ENCODE data around the gene SEH1L. TPM values are rescaled to one million over a fixed set of nuclear protein-coding genes. Genes with fewer than 3 reads are reported as not detected.

SEH1L gene
- total RNA-seq, 1 experiment from 2014 or later: 61.2 TPM

DNA sequence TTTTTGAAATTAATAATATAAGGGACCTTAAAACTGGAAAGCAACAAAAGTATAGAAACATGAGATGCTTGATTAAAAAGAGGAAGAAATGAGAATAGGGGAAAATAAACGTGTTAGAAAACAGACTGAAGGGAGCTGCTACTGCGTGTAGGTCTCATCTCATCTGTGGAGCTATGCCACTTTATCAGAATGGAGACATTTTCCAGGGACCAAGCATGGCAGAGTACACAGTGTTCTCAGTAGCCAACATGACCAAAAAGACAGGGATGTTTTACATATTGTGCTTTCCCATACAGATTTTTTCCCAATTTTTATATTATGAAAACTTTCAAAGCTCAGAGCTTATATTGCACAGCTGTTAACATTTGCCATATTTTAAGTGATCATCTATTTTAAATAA lies 66.4 kb downstream of the SEH1L start:
- POLR2A ChIA-PET (ENCODE audit: unreplicated experiment): no interaction called here
- Histone ChIP-seq H3F3A (ENCODE audit: low read length, unreplicated experiment) (peaks cover 8% of the 10 kb centered on the region), H2AFZ (ENCODE audit: low read length) (no peak overlapping the region), H3K9ac (ENCODE audit: low read length) (no peak overlapping the region), H3K79me2 (ENCODE audit: low read length) (no peaks in the 10 kb centered on the region; the same call in 1 of the 2 replicates), H3K9me2 (replicated peaks; ENCODE audit: low read length) (no peaks in the 10 kb centered on the region), H3K9me3 (ENCODE audit: low read length) (no peaks in the 10 kb centered on the region), H3K27ac (ENCODE audit: low read length) (no peak overlapping the region), H3K4me1 (ENCODE audit: insufficient read depth, low read length) (peaks cover 24% of the 10 kb centered on the region), H3K4me2 (ENCODE audit: low read length) (no peak overlapping the region), H3K36me3 (ENCODE audit: low read depth, low read length) (peaks cover 71% of the 10 kb centered on the region), H3K4me3 (ENCODE audit: low read length) (no peak overlapping the region), H4K20me1 (ENCODE audit: low read length) (no peaks in the 10 kb centered on the region), H3K27me3 (ENCODE audit: low read length) (no peaks in the 10 kb centered on the region)
- DNase-seq (no peak), ATAC-seq (no peak)
- intact Hi-C loops (cut with micrococcal nuclease): no loop called here
- BruUV-seq (replicated peaks): no TSS peak
- CTCF ChIA-PET: no interaction called here
- TF ChIP-seq, protein P1, sequence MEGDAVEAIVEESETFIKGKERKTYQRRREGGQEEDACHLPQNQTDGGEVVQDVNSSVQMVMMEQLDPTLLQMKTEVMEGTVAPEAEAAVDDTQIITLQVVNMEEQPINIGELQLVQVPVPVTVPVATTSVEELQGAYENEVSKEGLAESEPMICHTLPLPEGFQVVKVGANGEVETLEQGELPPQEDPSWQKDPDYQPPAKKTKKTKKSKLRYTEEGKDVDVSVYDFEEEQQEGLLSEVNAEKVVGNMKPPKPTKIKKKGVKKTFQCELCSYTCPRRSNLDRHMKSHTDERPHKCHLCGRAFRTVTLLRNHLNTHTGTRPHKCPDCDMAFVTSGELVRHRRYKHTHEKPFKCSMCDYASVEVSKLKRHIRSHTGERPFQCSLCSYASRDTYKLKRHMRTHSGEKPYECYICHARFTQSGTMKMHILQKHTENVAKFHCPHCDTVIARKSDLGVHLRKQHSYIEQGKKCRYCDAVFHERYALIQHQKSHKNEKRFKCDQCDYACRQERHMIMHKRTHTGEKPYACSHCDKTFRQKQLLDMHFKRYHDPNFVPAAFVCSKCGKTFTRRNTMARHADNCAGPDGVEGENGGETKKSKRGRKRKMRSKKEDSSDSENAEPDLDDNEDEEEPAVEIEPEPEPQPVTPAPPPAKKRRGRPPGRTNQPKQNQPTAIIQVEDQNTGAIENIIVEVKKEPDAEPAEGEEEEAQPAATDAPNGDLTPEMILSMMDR (conservative IDR thresholded peaks at IDR 0.05; ENCODE audit: low read depth, low read length): no peak
- TF ChIP-seq EZH2 (IDR thresholded peaks at IDR 0.05; ENCODE audit: low read length, unreplicated experiment): no peak
- TF ChIP-seq EZH2phosphoT487 (IDR thresholded peaks at IDR 0.05; ENCODE audit: borderline replicate concordance, low read length): no peak

- ChIA-PET CTCF (no interaction called here), POLR2A (ENCODE audit: unreplicated experiment) (no interaction called here)
- H3K4me1 ChIP-seq (ENCODE audit: insufficient read depth, low read length): peaks cover 26% of the 10 kb centered on the region
- peaks cover under 1% of the 10 kb centered on the region; the same call in 1 of the 2 replicates for H3K79me2 ChIP-seq (ENCODE audit: low read length)
- H3K27ac ChIP-seq (ENCODE audit: low read length): no peak overlapping the region
- DNase-seq (no peak), ATAC-seq (no peak)
- H3K9ac ChIP-seq (ENCODE audit: low read length): no peak overlapping the region
- intact Hi-C loops (cut with micrococcal nuclease): no loop called here
- H3F3A ChIP-seq (ENCODE audit: low read length, unreplicated experiment): peaks cover 8% of the 10 kb centered on the region
- H3K27me3 ChIP-seq (ENCODE audit: low read length): no peaks in the 10 kb centered on the region
- no peaks in the 10 kb centered on the region for H4K20me1 ChIP-seq (ENCODE audit: low read length)
- H3K9me3 ChIP-seq (ENCODE audit: low read length): no peaks in the 10 kb centered on the region
- H3K36me3 ChIP-seq (ENCODE audit: low read depth, low read length): peaks cover 67% of the 10 kb centered on the region
- no peak overlapping the region for H2AFZ ChIP-seq (ENCODE audit: low read length)
- TF ChIP-seq EZH2 (IDR thresholded peaks at IDR 0.05; ENCODE audit: low read length, unreplicated experiment) (no peak), EZH2phosphoT487 (IDR thresholded peaks at IDR 0.05; ENCODE audit: borderline replicate concordance, low read length) (no peak)
- TF ChIP-seq, protein P1 (conservative IDR thresholded peaks at IDR 0.05; ENCODE audit: low read depth, low read length): no peak
- H3K4me3 ChIP-seq (ENCODE audit: low read length): no peak overlapping the region
- BruUV-seq (replicated peaks): no TSS peak
- no peaks in the 10 kb centered on the region for H3K9me2 ChIP-seq (replicated peaks; ENCODE audit: low read length)
- H3K4me2 ChIP-seq (ENCODE audit: low read length): no peak overlapping the region
Observed at GRCh38 chr18:13014818-13015217, 67.0 kb downstream of the SEH1L start.

DNA sequence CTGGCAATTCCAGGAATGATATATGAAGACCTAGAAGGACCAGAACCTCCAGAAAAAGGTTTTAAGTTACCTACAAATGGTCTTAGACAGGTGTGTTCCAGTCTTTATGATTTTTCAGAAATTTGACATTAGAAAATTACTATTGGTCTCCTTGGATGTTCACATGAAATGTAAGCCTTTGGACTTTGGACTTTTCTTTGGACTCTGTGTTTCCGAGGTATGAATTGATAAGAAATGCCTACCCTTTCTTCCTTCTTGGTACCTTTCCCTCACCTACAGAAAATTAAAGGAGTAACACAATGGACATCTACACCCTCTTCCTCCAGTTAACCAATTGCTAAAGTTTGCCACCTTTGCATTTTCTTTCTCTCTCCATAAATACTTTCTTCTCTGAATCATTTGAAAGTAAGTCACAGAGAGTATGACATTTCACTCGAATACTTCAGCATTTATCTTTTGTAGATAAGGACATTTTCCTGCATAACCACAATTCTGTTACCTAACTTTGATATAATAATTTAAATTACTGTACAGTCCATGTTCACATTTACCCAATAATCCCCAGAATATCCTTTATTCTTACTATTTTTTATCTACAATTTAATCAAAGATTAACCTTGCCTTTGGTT lies 69.5 kb downstream of the SEH1L start:
- no TSS peak for BruUV-seq (replicated peaks)
- ATAC-seq (no peak), DNase-seq (no peak)
- H3K9me2 ChIP-seq (replicated peaks; ENCODE audit: low read length): no peaks in the 10 kb centered on the region
- no peak for TF ChIP-seq EZH2 (IDR thresholded peaks at IDR 0.05; ENCODE audit: low read length, unreplicated experiment)
- TF ChIP-seq, protein P1 (conservative IDR thresholded peaks at IDR 0.05; ENCODE audit: low read depth, low read length): no peak
- H3K27ac ChIP-seq (ENCODE audit: low read length): no peak overlapping the region
- no peak overlapping the region for H3K9ac ChIP-seq (ENCODE audit: low read length)
- no peaks in the 10 kb centered on the region for H3K27me3 ChIP-seq (ENCODE audit: low read length)
- ChIA-PET POLR2A (ENCODE audit: unreplicated experiment) (no interaction called here), CTCF (no interaction called here)
- H3K4me3 ChIP-seq (ENCODE audit: low read length): no peak overlapping the region
- peaks cover 21% of the 10 kb centered on the region for H3K4me1 ChIP-seq (ENCODE audit: insufficient read depth, low read length)
- no peaks in the 10 kb centered on the region for H3K9me3 ChIP-seq (ENCODE audit: low read length)
- H3F3A ChIP-seq (ENCODE audit: low read length, unreplicated experiment): peaks cover 8% of the 10 kb centered on the region
- no peak overlapping the region for H2AFZ ChIP-seq (ENCODE audit: low read length)
- H3K36me3 ChIP-seq (ENCODE audit: low read depth, low read length): peaks cover 80% of the 10 kb centered on the region
- H4K20me1 ChIP-seq (ENCODE audit: low read length): no peaks in the 10 kb centered on the region
- H3K4me2 ChIP-seq (ENCODE audit: low read length): no peak overlapping the region
- peaks cover 23% of the 10 kb centered on the region; the same call in 1 of the 2 replicates for H3K79me2 ChIP-seq (ENCODE audit: low read length)
- intact Hi-C loops (cut with micrococcal nuclease): no loop called here

All from PC-3 (cell line).